OCI-LY7 (cell line): Measurements from ENCODE around the gene CHN1. TPM values are rescaled to one million over a fixed set of nuclear protein-coding genes. Genes with fewer than 3 reads are reported as not detected.

Experiments
- BruUV-seq: library from RNA; stranded (reverse); fragments of 400-500 nt; replicated peaks from 2 replicates; lab custom pipeline; 2021; lab: Mats Ljungman, UMichigan
- CTCF ChIA-PET: fragments of 300-600 bp; sonication (Branson Sonifier 250); formaldehyde crosslinking; loops from one replicate; lab custom pipeline; 2022; ENCODE audit warnings: antibody characterized with exemption; ENCODE audit not compliant: unreplicated experiment; lab: Charles Lee
- POLR2A ChIA-PET: fragments of 300-600 bp; sonication (Branson Sonifier 250); formaldehyde crosslinking; loops from one replicate; lab custom pipeline; 2022; ENCODE audit warnings: antibody characterized with exemption; lab: Charles Lee
- DNase-seq: peaks from one replicate; pipeline ENCODE4 v3.0.0-alpha.2; 2015; ENCODE audit warnings: low spot score
- H2AFZ ChIP-seq: fragments of 200-600 bp; sonication (generic), shearing (Covaris generic); 2 replicates; pipeline ENCODE4 v1.6.1; 2014; ENCODE audit warnings: mild to moderate bottlenecking, antibody characterized with exemption, low read length, moderate library complexity
- H3K27ac ChIP-seq: fragments of 200-600 bp; sonication (generic); 2 replicates; pipeline ENCODE4 v1.5.1; 2014; ENCODE audit warnings: mixed run types, low read depth, mild to moderate bottlenecking, moderate library complexity, low read length, inconsistent platforms; ENCODE audit not compliant: poor library complexity, severe bottlenecking
- H3K36me3 ChIP-seq: fragments of 200-600 bp; sonication (generic); 2 replicates; pipeline ENCODE4 v1.6.1; 2014; ENCODE audit warnings: mild to moderate bottlenecking, antibody characterized with exemption, low read length, moderate library complexity, mixed read lengths; ENCODE audit not compliant: insufficient read depth
- H3K4me1 ChIP-seq: fragments of 200-600 bp; sonication (generic); 2 replicates; pipeline ENCODE4 v1.5.1; 2014; ENCODE audit warnings: mild to moderate bottlenecking, low read length; ENCODE audit not compliant: insufficient read depth, poor library complexity, severe bottlenecking
- H3K4me2 ChIP-seq: fragments of 200-600 bp; sonication (generic); 2 replicates; pipeline ENCODE4 v1.6.1; 2014; ENCODE audit warnings: mild to moderate bottlenecking, low read length
- H3K4me3 ChIP-seq: fragments of 200-600 bp; sonication (generic); 2 replicates; pipeline ENCODE4 v1.5.1; 2014; ENCODE audit warnings: mild to moderate bottlenecking, low read depth, low read length; ENCODE audit not compliant: poor library complexity, severe bottlenecking
- H3K79me2 ChIP-seq: fragments of 200-600 bp; sonication (generic); 2 replicates; pipeline ENCODE4 v1.6.1; 2016; ENCODE audit warnings: low read depth, mild to moderate bottlenecking, low read length, moderate library complexity, mixed read lengths; ENCODE audit not compliant: insufficient read depth
- H3K9me2 ChIP-seq: fragments of 200-600 bp; sonication (generic); 2 replicates; pipeline ENCODE4 v1.6.1; 2016; ENCODE audit warnings: mild to moderate bottlenecking, low read length, mixed read lengths; ENCODE audit not compliant: insufficient read depth
- H3K9me3 ChIP-seq: fragments of 200-600 bp; sonication (generic); 2 replicates; pipeline ENCODE4 v1.6.1; 2014; ENCODE audit warnings: mild to moderate bottlenecking, mixed run types, low read length, mixed read lengths
- H4K20me1 ChIP-seq: fragments of 200-600 bp; sonication (generic); 2 replicates; pipeline ENCODE4 v1.6.1; 2014; ENCODE audit warnings: mild to moderate bottlenecking, antibody characterized with exemption, low read length, moderate library complexity, mixed read lengths; ENCODE audit not compliant: insufficient read depth
- CTCF ChIP-seq: fragments of 200-600 bp; sonication (generic); conservative IDR thresholded peaks from 2 replicates; pipeline ENCODE4 v1.5.1; 2014; ENCODE audit warnings: mild to moderate bottlenecking, antibody characterized with exemption, low read length, moderate library complexity, mixed read lengths
- EZH2phosphoT487 ChIP-seq: fragments of 200-600 bp; sonication (generic); IDR thresholded peaks from 2 replicates; pipeline ENCODE4 v1.6.1; 2018; ENCODE audit warnings: low read depth, borderline replicate concordance, mild to moderate bottlenecking, mixed run types, antibody characterized with exemption, low read length, moderate library complexity, mixed read lengths
- intact Hi-C: fragments of 100-400 bp; cut with micrococcal nuclease; formaldehyde crosslinking; loops from one replicate; pipeline ENCODE4 v1.10.0; 2022; ENCODE audit not compliant: unreplicated experiment
- total RNA-seq, 2 experiments: library from RNA; depleted of rRNA in 1 of 2; stranded (reverse); fragments of >200 nt in 1 of 2; shearing (Covaris generic) in 1 of 2; gene quantifications; 2 replicates each; pipeline ENCODE4 v1.2.3, GENCODE V29; 2014 to 2022

CHN1 gene
- total RNA-seq, 2 experiments from 2014 or later = 0.44 TPM; not detected in 1

GRCh38 chr2:174836995-174837390 lies 168.2 kb downstream of the CHN1 start:
- Histone ChIP-seq H3K4me3 (no peak overlapping the region), H3K9me3 (no peaks in the 10 kb centered on the region), H2AFZ (no peak overlapping the region), H3K27ac (no peak overlapping the region), H3K4me2 (no peak overlapping the region), H4K20me1 (no peaks in the 10 kb centered on the region), H3K36me3 (no peaks in the 10 kb centered on the region), H3K4me1 (no peaks in the 10 kb centered on the region), H3K9me2 (no peaks in the 10 kb centered on the region), H3K79me2 (no peaks in the 10 kb centered on the region)
- POLR2A ChIA-PET = no interaction called here
- no peak for TF ChIP-seq EZH2phosphoT487
- no peak for TF ChIP-seq CTCF
- CTCF ChIA-PET = no interaction called here
- intact Hi-C loops = no loop called here
- no peak for DNase-seq
- no TSS peak for BruUV-seq

DNA sequence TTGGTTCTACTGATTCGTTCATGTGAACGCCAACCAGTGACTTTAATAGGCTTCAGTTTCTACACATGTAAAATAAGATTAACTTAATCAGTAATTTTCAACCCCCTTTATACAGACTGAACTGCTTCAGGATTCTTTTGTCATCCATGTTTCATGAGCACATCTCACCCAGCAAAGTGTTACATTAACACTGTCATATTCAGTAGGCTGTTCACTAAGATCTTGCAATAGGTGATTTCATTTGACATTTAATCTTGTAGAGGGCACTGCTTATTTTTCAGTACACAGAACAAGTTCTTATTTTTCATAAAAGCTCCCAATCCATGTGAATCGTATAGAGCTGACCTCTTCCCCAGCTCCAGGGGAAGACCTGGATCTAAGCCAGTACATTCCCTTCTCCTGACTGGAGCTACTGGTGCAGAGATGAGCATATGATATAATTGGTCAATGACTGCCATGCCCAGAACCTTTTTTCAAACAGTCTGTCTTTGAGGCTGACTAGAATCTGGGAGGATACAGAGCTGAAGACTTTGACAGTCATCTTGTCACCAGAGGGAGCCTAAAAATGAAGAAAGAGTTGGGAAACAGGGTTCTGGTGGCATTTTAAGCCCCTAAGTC lies 168.7 kb downstream of the CHN1 start:
- no TSS peak for BruUV-seq
- H3K9me3 ChIP-seq = no peaks in the 10 kb centered on the region
- ChIA-PET CTCF (no interaction called here), POLR2A (no interaction called here)
- no peak overlapping the region for H3K4me2 ChIP-seq
- H3K9me2 ChIP-seq = no peaks in the 10 kb centered on the region
- TF ChIP-seq CTCF (no peak), EZH2phosphoT487 (no peak)
- intact Hi-C loops = no loop called here
- H3K4me1 ChIP-seq = no peaks in the 10 kb centered on the region
- H2AFZ ChIP-seq = no peak overlapping the region
- DNase-seq = no peak
- H3K79me2 ChIP-seq = no peaks in the 10 kb centered on the region
- no peaks in the 10 kb centered on the region for H4K20me1 ChIP-seq
- no peak overlapping the region for H3K27ac ChIP-seq
- no peak overlapping the region for H3K4me3 ChIP-seq
- H3K36me3 ChIP-seq = no peaks in the 10 kb centered on the region

DNA sequence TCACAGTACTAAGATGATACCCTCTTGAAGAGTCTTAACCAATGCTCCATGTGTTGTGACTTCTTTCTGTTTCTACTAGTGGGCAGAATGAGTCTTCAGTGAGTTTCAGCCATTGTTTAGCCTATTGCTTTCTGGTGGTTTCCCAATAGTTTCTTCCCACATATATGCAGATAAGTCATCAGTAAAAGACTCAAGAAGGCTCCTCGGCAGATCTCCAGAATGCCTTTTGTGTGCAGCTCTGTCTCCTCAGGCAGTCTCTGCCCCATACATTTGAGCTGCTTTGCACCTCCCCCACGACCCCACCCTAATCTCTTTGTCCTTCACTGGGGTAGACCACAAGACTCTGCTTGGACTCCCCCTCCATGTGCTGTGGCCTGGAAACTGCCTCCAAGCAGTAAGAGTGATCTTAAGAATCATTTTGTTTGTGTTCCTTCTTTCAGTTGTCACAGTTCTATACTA lies 169.4 kb downstream of the CHN1 start:
- Histone ChIP-seq H3K79me2 (no peaks in the 10 kb centered on the region), H3K4me3 (no peak overlapping the region), H2AFZ (no peak overlapping the region), H3K27ac (no peak overlapping the region), H4K20me1 (no peaks in the 10 kb centered on the region), H3K4me2 (no peak overlapping the region), H3K36me3 (no peaks in the 10 kb centered on the region), H3K9me2 (no peaks in the 10 kb centered on the region), H3K4me1 (no peaks in the 10 kb centered on the region), H3K9me3 (no peaks in the 10 kb centered on the region)
- intact Hi-C loops = no loop called here
- BruUV-seq = no TSS peak
- POLR2A ChIA-PET = interaction anchor here (1.0 kb wide), 1 partner anchor 64 kb away, joined by 3 read pairs; no protein-coding TSS in a partner anchor
- DNase-seq = no peak
- TF ChIP-seq EZH2phosphoT487 (no peak), CTCF (no peak)
- CTCF ChIA-PET = no interaction called here
